Measurements from ENCODE around the gene UNC45A. TPM values are rescaled to one million over a fixed set of nuclear protein-coding genes. Genes with fewer than 3 reads are reported as not detected.

The UNC45A gene
- total and polyA plus RNA-seq, 2 of the 13 experiments (the other 11 are each of a cell fraction or from before 2014, with no cell fraction given), result 33.8 to 39.7 TPM

- TF ChIP-seq RBM39 (IDR thresholded peaks at IDR 0.05; ENCODE audit: low read depth, low read length, poor library complexity, severe bottlenecking), result no peak
- peak; percentile 40; the same call in 1 of the 2 replicates for TF ChIP-seq HOXA5 (CRISPR knock-in tag; IDR thresholded peaks at IDR 0.05)
- no peak for TF ChIP-seq ZNF564 (CRISPR knock-in tag; IDR thresholded peaks at IDR 0.05)
- peak; percentile 23; the same call in 1 of the 2 replicates for TF ChIP-seq MIER3 (CRISPR knock-in tag; IDR thresholded peaks at IDR 0.05; ENCODE audit: borderline replicate concordance)
- TF ChIP-seq ZNF589 (CRISPR knock-in tag; conservative IDR thresholded peaks at IDR 0.05), result peak; percentile 35; the same call in 1 of the 2 replicates
- TF ChIP-seq BRF2 (CRISPR knock-in tag; IDR thresholded peaks at IDR 0.05), result no peak
- TF ChIP-seq ZBTB4 (CRISPR knock-in tag; IDR thresholded peaks at IDR 0.05; ENCODE audit: borderline replicate concordance), result peak; percentile 57
- no peak for TF ChIP-seq ZNF577 (CRISPR knock-in tag; IDR thresholded peaks at IDR 0.05; ENCODE audit: borderline replicate concordance, low read depth)
- no peak for TF ChIP-seq NFYC (CRISPR knock-in tag; IDR thresholded peaks at IDR 0.05)
- TF ChIP-seq, protein P1, sequence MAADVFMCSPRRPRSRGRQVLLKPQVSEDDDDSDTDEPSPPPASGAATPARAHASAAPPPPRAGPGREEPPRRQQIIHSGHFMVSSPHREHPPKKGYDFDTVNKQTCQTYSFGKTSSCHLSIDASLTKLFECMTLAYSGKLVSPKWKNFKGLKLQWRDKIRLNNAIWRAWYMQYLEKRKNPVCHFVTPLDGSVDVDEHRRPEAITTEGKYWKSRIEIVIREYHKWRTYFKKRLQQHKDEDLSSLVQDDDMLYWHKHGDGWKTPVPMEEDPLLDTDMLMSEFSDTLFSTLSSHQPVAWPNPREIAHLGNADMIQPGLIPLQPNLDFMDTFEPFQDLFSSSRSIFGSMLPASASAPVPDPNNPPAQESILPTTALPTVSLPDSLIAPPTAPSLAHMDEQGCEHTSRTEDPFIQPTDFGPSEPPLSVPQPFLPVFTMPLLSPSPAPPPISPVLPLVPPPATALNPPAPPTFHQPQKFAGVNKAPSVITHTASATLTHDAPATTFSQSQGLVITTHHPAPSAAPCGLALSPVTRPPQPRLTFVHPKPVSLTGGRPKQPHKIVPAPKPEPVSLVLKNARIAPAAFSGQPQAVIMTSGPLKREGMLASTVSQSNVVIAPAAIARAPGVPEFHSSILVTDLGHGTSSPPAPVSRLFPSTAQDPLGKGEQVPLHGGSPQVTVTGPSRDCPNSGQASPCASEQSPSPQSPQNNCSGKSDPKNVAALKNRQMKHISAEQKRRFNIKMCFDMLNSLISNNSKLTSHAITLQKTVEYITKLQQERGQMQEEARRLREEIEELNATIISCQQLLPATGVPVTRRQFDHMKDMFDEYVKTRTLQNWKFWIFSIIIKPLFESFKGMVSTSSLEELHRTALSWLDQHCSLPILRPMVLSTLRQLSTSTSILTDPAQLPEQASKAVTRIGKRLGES (CRISPR knock-in tag; IDR thresholded peaks at IDR 0.05; ENCODE audit: borderline replicate concordance), result no peak
- TF ChIP-seq, protein P2, sequence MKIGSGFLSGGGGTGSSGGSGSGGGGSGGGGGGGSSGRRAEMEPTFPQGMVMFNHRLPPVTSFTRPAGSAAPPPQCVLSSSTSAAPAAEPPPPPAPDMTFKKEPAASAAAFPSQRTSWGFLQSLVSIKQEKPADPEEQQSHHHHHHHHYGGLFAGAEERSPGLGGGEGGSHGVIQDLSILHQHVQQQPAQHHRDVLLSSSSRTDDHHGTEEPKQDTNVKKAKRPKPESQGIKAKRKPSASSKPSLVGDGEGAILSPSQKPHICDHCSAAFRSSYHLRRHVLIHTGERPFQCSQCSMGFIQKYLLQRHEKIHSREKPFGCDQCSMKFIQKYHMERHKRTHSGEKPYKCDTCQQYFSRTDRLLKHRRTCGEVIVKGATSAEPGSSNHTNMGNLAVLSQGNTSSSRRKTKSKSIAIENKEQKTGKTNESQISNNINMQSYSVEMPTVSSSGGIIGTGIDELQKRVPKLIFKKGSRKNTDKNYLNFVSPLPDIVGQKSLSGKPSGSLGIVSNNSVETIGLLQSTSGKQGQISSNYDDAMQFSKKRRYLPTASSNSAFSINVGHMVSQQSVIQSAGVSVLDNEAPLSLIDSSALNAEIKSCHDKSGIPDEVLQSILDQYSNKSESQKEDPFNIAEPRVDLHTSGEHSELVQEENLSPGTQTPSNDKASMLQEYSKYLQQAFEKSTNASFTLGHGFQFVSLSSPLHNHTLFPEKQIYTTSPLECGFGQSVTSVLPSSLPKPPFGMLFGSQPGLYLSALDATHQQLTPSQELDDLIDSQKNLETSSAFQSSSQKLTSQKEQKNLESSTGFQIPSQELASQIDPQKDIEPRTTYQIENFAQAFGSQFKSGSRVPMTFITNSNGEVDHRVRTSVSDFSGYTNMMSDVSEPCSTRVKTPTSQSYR (CRISPR knock-in tag; IDR thresholded peaks at IDR 0.05; ENCODE audit: borderline replicate concordance), result no peak
- TF ChIP-seq SAFB2 (CRISPR knock-in tag; IDR thresholded peaks at IDR 0.05; ENCODE audit: borderline replicate concordance, low read depth), result peak; percentile 78
- peak; percentile 66; the same call in 1 of the 2 replicates for TF ChIP-seq HIC2 (CRISPR knock-in tag; IDR thresholded peaks at IDR 0.05; ENCODE audit: low read depth)
- TF ChIP-seq SSRP1 (CRISPR knock-in tag; IDR thresholded peaks at IDR 0.05), result no peak
Observed at GRCh38 chr15:90931828-90932659, 3.0 kb upstream of the UNC45A start, which contains the start of gene HDDC3 (continued).

Data from HepG2 (cell line).